Mononuclear cell (primary cell): ENCODE measurements around the gene ARSB. TPM values are rescaled to one million over a fixed set of nuclear protein-coding genes. Genes with fewer than 3 reads are reported as not detected.
A peak's percentile ranks its signal among the peaks of the same experiment; 100 is the strongest.
"Not testable (repeated sequence)": the region's sequence is repeated elsewhere in the genome, so short reads cannot be mapped to it uniquely, and the experiment has no call there.

ENCODE experiments used
- H3K27me3 ChIP-seq: 2 replicates; pipeline ENCODE4 v1.6.0; 2011; ENCODE audit warnings: low read length, control low read depth; ENCODE audit not compliant: insufficient read depth
- H3K4me1 ChIP-seq: 2 replicates; pipeline ENCODE4 v1.5.1; 2011; ENCODE audit warnings: mild to moderate bottlenecking, low read length, control low read depth; ENCODE audit not compliant: insufficient read depth
- H3K4me3 ChIP-seq: 2 replicates; pipeline ENCODE4 v1.5.1; 2011; ENCODE audit warnings: mild to moderate bottlenecking, low read length, moderate library complexity
- H3K9me3 ChIP-seq: 2 replicates; pipeline ENCODE4 v1.5.1; 2011; ENCODE audit warnings: low read depth, mild to moderate bottlenecking, control low read depth, low read length
- total RNA-seq: library from RNA; depleted of rRNA; stranded (reverse); fragments of >200 nt; gene quantifications from one replicate; pipeline ENCODE4 v1.2.3, GENCODE V29; 2012

Gene ARSB
- total RNA-seq, 1 donor, result 16.2 TPM

- no peaks in the 10 kb centered on the region for H3K9me3 ChIP-seq
- no peak overlapping the region for H3K4me3 ChIP-seq
- no peaks in the 10 kb centered on the region for H3K4me1 ChIP-seq
- H3K27me3 ChIP-seq, result no peaks in the 10 kb centered on the region
These were observed 22.8 kb upstream of the ARSB start for GRCh38 chr5:79007872-79008271.

DNA sequence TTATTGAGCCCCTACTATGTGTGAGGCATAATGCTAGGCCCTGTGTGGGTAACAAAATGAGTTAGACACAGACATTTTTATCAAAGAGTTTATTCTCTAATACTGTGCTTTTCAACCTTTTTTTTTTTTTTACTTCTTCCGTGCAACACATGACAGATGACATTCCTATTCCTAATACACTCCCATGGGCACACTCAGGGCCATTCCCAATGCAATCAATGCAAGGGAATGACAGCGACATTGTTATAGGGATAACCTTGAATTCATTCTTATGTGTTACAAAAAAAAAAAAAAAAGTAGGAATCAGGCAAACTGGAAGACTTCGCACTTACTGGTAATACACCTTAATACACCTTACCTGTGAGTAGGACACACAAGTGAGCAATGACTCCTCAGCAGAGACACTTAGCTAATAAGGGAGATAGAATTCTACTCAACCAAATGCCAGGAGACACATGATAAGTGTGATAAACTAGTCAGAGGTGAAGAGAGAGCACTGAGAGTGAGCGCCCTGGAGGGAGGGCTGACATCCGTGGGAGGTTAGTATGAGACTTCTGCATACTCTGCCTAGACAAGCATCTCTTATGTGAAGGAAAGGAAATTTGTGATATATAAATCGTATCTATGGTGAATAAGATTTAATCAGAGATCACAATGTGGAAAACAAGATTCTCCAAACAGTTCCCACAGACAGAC lies 21.0 kb upstream of the ARSB start:
- Histone ChIP-seq H3K4me1 (no peaks in the 10 kb centered on the region), H3K9me3 (no peaks in the 10 kb centered on the region), H3K27me3 (peaks cover 6% of the 10 kb centered on the region), H3K4me3 (no peak overlapping the region)

GRCh38 chr5:79005151-79005550 lies 20.0 kb upstream of the ARSB start:
- no peaks in the 10 kb centered on the region for H3K9me3 ChIP-seq
- peaks cover 6% of the 10 kb centered on the region for H3K27me3 ChIP-seq
- no peak overlapping the region for H3K4me3 ChIP-seq
- H3K4me1 ChIP-seq, result no peaks in the 10 kb centered on the region

DNA sequence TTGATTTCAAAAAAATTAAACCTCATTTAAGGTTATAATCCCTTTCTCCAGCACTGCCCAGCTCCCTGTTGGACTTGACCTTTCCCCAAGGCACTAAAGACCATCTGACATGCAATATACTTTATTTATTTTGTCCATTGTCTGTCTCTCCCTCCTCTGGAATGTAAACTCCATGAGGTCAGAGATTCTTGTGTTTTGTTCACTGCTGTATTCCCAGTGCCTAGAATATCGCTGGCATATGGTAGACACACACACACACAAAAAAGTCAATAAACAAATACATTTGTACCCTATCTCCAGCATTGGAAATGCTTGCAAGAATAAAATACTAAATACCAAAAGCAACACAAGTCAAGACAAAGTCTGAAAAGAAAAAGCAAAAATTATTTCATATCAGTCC lies 17.3 kb upstream of the ARSB start:
- no peaks in the 10 kb centered on the region for H3K4me1 ChIP-seq
- no peak overlapping the region for H3K4me3 ChIP-seq
- no peaks in the 10 kb centered on the region for H3K9me3 ChIP-seq
- H3K27me3 ChIP-seq, result peaks cover 10% of the 10 kb centered on the region

DNA sequence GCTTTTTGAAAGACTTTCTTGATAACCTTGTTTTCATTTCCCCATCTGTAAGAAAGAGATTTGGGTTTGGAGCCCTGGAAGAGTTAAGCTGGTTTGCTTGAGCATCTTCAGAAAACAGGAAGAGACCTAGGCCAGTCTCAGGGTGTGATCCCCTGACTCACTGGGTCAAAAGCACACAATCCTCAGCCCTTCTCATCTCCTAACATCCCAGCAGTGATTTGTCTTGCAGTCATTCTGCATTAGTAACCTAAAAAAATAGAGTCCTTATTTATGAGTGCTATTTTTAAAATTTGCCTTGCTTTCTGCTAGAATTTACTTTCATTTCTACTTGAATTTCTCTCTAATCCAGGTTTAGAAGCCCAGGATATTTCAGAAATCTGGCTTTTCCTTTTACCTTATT lies 16.4 kb upstream of the ARSB start:
- H3K4me1 ChIP-seq, result no peaks in the 10 kb centered on the region
- H3K4me3 ChIP-seq, result no peak overlapping the region
- no peaks in the 10 kb centered on the region for H3K9me3 ChIP-seq
- H3K27me3 ChIP-seq, result peaks cover 10% of the 10 kb centered on the region

DNA sequence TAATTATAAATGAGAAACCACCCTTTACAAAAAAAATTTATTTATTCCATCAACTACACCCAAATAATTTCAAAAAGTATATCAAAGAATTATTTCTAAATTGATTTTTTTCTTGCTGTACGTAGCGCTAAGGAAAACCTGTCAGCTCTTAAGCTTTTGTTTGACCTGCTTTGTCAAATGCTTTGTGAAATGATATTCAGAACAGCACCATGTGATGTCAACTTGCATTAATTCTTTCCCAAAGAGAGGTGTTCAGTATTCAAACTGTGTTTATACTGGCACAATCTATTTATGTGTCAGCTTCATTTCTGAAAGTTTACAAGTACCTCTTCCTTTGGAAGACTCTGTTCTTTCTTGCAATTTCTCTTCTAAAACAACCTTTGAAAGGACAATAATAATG lies 12.0 kb upstream of the ARSB start:
- no peaks in the 10 kb centered on the region for H3K4me1 ChIP-seq
- H3K9me3 ChIP-seq, result no peaks in the 10 kb centered on the region
- no peak overlapping the region for H3K4me3 ChIP-seq
- peaks cover 4% of the 10 kb centered on the region for H3K27me3 ChIP-seq

DNA sequence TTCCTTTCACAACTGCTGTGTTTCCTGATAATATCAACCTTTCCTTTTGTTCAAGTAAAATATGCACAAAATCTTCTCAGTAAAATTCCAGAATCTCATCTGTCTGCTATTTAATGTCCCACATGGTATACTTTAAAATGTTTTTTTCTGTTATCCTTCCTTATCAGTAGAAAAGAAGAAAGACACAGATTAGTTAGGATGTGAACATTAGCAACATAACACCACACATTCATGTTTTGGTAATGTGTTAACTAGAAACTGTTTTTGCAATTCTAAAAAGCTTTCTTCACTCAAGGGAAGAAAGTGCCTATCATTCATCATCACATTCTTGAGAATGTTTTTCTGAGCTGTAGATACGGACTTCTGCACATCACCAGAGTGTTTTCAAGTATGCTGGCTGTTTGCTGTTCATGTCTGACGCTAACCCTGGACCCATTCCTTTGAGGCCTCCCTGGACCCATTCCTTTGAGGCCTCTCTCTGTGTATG lies 10.5 kb upstream of the ARSB start:
- Histone ChIP-seq H3K4me1 (no peaks in the 10 kb centered on the region), H3K27me3 (peaks cover 4% of the 10 kb centered on the region), H3K4me3 (no peak overlapping the region), H3K9me3 (no peaks in the 10 kb centered on the region)

DNA sequence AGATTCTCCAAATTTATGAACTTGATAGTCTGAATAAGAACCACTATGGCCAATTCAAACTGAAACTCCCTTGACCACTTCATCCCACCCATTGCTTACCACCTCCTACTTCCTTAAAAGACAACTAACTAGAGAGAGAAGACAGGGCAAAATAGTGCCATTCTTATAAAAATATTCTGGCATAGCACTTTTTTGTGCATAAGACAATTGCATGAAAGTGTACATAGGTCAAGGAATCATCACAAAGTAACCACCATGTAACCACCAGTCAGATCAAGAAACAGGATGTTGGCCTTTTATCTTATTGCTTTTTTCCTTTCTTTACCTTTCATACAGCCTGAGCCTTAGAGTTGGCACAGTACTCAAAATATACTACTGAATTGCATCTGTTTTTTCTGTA lies 8.1 kb upstream of the ARSB start:
- Histone ChIP-seq H3K27me3 (peaks cover 3% of the 10 kb centered on the region), H3K4me1 (no peaks in the 10 kb centered on the region), H3K4me3 (no peak overlapping the region), H3K9me3 (no peaks in the 10 kb centered on the region)

- Histone ChIP-seq H3K4me3 (no peak overlapping the region), H3K4me1 (no peaks in the 10 kb centered on the region), H3K27me3 (no peaks in the 10 kb centered on the region), H3K9me3 (no peaks in the 10 kb centered on the region)
These were observed 7.0 kb upstream of the ARSB start for GRCh38 chr5:78992146-78992545.

DNA sequence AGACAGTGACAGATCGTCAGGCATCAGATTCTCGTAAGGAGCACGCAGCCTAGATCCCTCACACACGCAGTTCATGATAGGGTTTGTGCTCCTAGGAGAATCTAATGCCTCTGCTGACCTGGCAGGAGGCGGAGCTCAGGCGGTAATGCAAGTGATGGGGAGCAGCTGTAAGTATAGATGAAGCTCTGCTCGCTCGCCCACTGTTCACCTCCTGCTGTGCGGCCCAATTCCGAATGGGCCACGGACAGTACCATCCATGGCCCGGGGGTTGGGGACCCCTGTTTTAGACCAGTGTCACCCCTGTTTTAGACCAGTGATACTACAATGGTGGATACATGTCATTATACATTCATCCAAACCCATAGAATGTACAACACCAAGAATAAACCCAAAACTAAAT lies 4.0 kb upstream of the ARSB start:
- Histone ChIP-seq H3K9me3 (no peaks in the 10 kb centered on the region), H3K4me3 (no peak overlapping the region), H3K27me3 (no peaks in the 10 kb centered on the region), H3K4me1 (peaks cover 8% of the 10 kb centered on the region)

DNA sequence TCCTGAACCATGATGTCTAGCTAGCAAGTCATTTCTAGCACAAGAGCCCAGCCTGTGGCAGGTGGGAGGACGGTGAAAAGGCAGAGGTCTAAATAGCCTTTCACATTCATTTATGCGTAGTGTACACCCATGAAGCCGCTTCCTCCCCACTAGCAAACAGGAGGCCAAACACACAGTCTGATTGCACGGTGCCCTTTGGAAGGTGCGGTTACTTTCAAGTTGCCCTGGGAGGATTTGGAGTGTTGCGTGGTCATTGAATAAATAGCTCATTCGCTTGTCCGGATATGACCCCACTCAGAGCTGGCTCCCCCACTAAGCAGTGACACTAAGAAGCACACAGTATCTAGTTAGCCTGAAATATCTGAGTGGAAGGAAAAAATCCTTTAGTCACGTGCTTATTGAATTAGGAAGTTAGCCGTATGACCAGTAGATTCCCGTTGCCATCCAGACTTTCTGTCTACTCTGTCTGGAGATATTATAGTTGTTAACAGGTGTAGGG lies 664 bp upstream of the ARSB start:
- Histone ChIP-seq H3K9me3 (no peaks in the 10 kb centered on the region), H3K4me3 (peak overlapping the region; percentile 68), H3K27me3 (no peaks in the 10 kb centered on the region), H3K4me1 (peaks cover 19% of the 10 kb centered on the region)

GRCh38 chr5:78984439-78985115 lies 533 bp downstream of the ARSB start:
- Histone ChIP-seq H3K9me3 (no peaks in the 10 kb centered on the region), H3K27me3 (no peaks in the 10 kb centered on the region), H3K4me3 (peak overlapping the region; percentile 68), H3K4me1 (peaks cover 21% of the 10 kb centered on the region)

DNA sequence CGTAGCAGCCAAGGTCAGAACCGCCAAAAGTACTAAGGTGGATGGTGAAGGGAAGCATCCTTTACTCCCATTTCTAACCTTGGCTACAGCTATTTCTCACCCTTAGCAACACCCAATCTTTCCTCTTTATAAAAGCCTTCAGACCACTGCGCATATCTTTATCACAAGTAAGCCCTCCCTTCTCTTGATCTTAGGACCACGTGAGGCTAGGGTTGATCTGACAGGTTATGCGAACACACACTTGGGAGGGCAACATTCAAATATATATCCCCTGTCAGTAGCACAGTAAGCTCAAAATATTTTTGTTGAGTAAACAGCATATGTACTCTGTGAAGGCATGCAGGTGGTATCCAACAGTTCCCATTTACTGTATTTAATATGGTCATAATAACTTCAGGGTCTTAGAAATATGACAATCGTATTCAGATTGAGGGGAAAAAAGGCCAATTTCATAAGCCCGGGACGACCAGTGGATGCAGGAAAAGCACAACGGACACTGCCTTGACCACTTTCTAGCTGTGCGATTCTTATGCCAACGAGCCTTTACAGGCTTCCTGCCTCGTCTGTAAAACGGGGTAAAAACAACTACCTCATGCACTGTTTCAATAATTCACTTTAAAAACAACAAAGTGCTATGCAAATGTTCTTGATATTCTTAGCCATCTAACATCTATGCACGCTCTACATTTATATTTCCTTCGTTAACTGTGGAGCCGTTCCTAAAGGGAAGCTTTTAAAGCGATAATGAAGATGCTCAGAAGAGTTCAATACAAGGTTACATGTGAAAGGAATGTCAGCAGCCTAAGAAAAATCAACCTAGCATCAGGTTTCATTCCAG lies 1.3 kb downstream of the ARSB start:
- peak overlapping the region; percentile 68 for H3K4me3 ChIP-seq
- H3K4me1 ChIP-seq, result peaks cover 26% of the 10 kb centered on the region
- H3K9me3 ChIP-seq, result no peaks in the 10 kb centered on the region
- no peaks in the 10 kb centered on the region for H3K27me3 ChIP-seq

GRCh38 chr5:78983194-78983593 lies 1.9 kb downstream of the ARSB start:
- H3K4me3 ChIP-seq, H3K27me3 ChIP-seq, H3K9me3 ChIP-seq: not testable (repeated sequence)
- peaks cover 26% of the 10 kb centered on the region for H3K4me1 ChIP-seq

GRCh38 chr5:78979909-78980308 lies 5.2 kb downstream of the ARSB start:
- H3K4me3 ChIP-seq, result no peak overlapping the region
- H3K9me3 ChIP-seq, result no peaks in the 10 kb centered on the region
- no peaks in the 10 kb centered on the region for H3K27me3 ChIP-seq
- H3K4me1 ChIP-seq, result peaks cover 32% of the 10 kb centered on the region
